Neural cell (in vitro differentiated cells): ENCODE measurements around the gene SQSTM1. TPM values are rescaled to one million over a fixed set of nuclear protein-coding genes. Genes with fewer than 3 reads are reported as not detected.

Experiments used
- H2AFZ ChIP-seq: fragments of 200-600, 300-800 bp; sonication (generic), shearing (Covaris generic); 2 replicates; pipeline ENCODE4 v1.6.0; 2014; ENCODE audit warnings: low read depth, mild to moderate bottlenecking, antibody characterized with exemption, low read length, moderate library complexity
- H3F3A ChIP-seq: fragments of 200-600 bp; shearing (Covaris generic); 2 replicates; pipeline ENCODE4 v1.6.1; 2016; ENCODE audit warnings: mild to moderate bottlenecking, moderate library complexity, mixed read lengths, antibody characterized with exemption, low read length; ENCODE audit not compliant: insufficient read depth, poor library complexity, severe bottlenecking
- H3K27ac ChIP-seq: fragments of 200-600, 300-800 bp; sonication (generic), shearing (Covaris generic); 2 replicates; pipeline ENCODE4 v1.5.1; 2014; ENCODE audit warnings: mild to moderate bottlenecking, low read length, moderate library complexity
- H3K27me3 ChIP-seq: fragments of 300-800, 200-600 bp; sonication (generic), shearing (Covaris generic); 2 replicates; pipeline ENCODE4 v1.6.0; 2014; ENCODE audit warnings: mild to moderate bottlenecking, low read depth, low read length, moderate library complexity; ENCODE audit not compliant: insufficient read depth
- H3K36me3 ChIP-seq: fragments of 300-800, 200-600 bp; sonication (generic), shearing (Covaris generic); 2 replicates; pipeline ENCODE4 v1.5.1; 2014; ENCODE audit warnings: mild to moderate bottlenecking, antibody characterized with exemption, low read length, moderate library complexity; ENCODE audit not compliant: insufficient read depth
- H3K4me2 ChIP-seq: fragments of 300-800, 200-600 bp; sonication (generic), shearing (Covaris generic); 2 replicates; pipeline ENCODE4 v1.6.0; 2014; ENCODE audit warnings: mild to moderate bottlenecking, low read length
- H3K4me3 ChIP-seq: fragments of 300-800, 200-600 bp; sonication (generic), shearing (Covaris generic); 2 replicates; pipeline ENCODE4 v1.5.1; 2014; ENCODE audit warnings: mild to moderate bottlenecking, low read length, moderate library complexity
- H3K79me2 ChIP-seq: fragments of 200-600 bp; shearing (Covaris generic); replicated peaks from 2 replicates; pipeline ENCODE4 v1.6.0; 2014; ENCODE audit warnings: mild to moderate bottlenecking, low read length, moderate library complexity; ENCODE audit not compliant: insufficient read depth
- H3K9ac ChIP-seq: fragments of 300-800, 200-600 bp; sonication (generic), shearing (Covaris generic); 2 replicates; pipeline ENCODE4 v1.6.1; 2016; ENCODE audit warnings: mild to moderate bottlenecking, low read length, mixed read lengths
- H3K9me2 ChIP-seq: fragments of 200-600 bp; shearing (Covaris generic); 2 replicates; pipeline ENCODE4 v1.6.1; 2016; ENCODE audit warnings: mild to moderate bottlenecking, low read length, mixed read lengths; ENCODE audit not compliant: insufficient read depth
- H3K9me3 ChIP-seq: fragments of 200-600, 300-800 bp; sonication (generic), shearing (Covaris generic); 2 replicates; pipeline ENCODE4 v1.6.1; 2016; ENCODE audit warnings: mild to moderate bottlenecking, mixed run types, low read length, moderate library complexity, mixed read lengths
- H4K20me1 ChIP-seq: fragments of 200-600 bp; shearing (Covaris generic); 2 replicates; pipeline ENCODE4 v1.6.1; 2016; ENCODE audit warnings: mild to moderate bottlenecking, mixed run types; ENCODE audit not compliant: insufficient read depth
- CTCF ChIP-seq: fragments of 450-650 bp; IDR thresholded peaks from 2 replicates; pipeline ENCODE4 v1.5.1; 2014; ENCODE audit warnings: antibody characterized with exemption, mild to moderate bottlenecking, moderate library complexity; ENCODE audit not compliant: poor library complexity, severe bottlenecking
- EP300 ChIP-seq: fragments of 450-650 bp; conservative IDR thresholded peaks from 2 replicates; pipeline ENCODE4 v1.6.1; 2014; ENCODE audit warnings: antibody characterized with exemption, mild to moderate bottlenecking, moderate library complexity; ENCODE audit not compliant: poor library complexity, severe bottlenecking
- EZH2 ChIP-seq: fragments of 200-600, 300-800 bp; shearing (Covaris generic), sonication (generic); IDR thresholded peaks from 2 replicates; pipeline ENCODE4 v1.6.1; 2014; ENCODE audit warnings: antibody characterized with exemption, low read length, borderline replicate concordance, mild to moderate bottlenecking; ENCODE audit not compliant: insufficient read depth, poor library complexity, severe bottlenecking
- MXI1 ChIP-seq: fragments of 450-650 bp; conservative IDR thresholded peaks from 2 replicates; pipeline ENCODE4 v1.6.1; 2014; ENCODE audit warnings: antibody characterized with exemption, mild to moderate bottlenecking; ENCODE audit not compliant: poor library complexity, severe bottlenecking
- POLR2AphosphoS5 ChIP-seq: IDR thresholded peaks from 2 replicates; pipeline ENCODE4 v1.6.1; 2012
- RAD21 ChIP-seq: fragments of 450-650 bp; conservative IDR thresholded peaks from 2 replicates; pipeline ENCODE4 v1.6.1; 2014; ENCODE audit warnings: antibody characterized with exemption, mild to moderate bottlenecking, moderate library complexity
- REST ChIP-seq: IDR thresholded peaks from 2 replicates; pipeline ENCODE4 v1.6.1; 2012; ENCODE audit warnings: borderline replicate concordance
- SMC3 ChIP-seq: fragments of 450-650 bp; conservative IDR thresholded peaks from 2 replicates; pipeline ENCODE4 v1.6.1; 2014; ENCODE audit warnings: antibody characterized with exemption, mild to moderate bottlenecking, moderate library complexity; ENCODE audit not compliant: poor library complexity
- TAF1 ChIP-seq: IDR thresholded peaks from 2 replicates; pipeline ENCODE4 v1.6.1; 2012; ENCODE audit warnings: low read depth
- polyA plus RNA-seq: library from polyadenylated mRNA; depleted of rRNA; stranded (reverse); fragments of >200 nt; gene quantifications from 2 replicates; pipeline ENCODE4 v1.2.3, GENCODE V29; 2014

SQSTM1 gene
- polyA plus RNA-seq, 1 donor from 2014 or later: 64.5 TPM

- Histone ChIP-seq H4K20me1 (no peaks in the 10 kb centered on the region), H3K27ac (no peak overlapping the region), H3K9me3 (no peaks in the 10 kb centered on the region), H3K79me2 (no peaks in the 10 kb centered on the region), H3K4me2 (no peak overlapping the region), H3K9ac (no peak overlapping the region), H3K4me3 (no peak overlapping the region), H3K27me3 (no peaks in the 10 kb centered on the region), H3K36me3 (peaks cover 6% of the 10 kb centered on the region), H3F3A (no peaks in the 10 kb centered on the region), H2AFZ (no peak overlapping the region), H3K9me2 (no peaks in the 10 kb centered on the region)
- TF ChIP-seq SMC3: no peak
- TF ChIP-seq REST: no peak
- no peak for TF ChIP-seq POLR2AphosphoS5
- no peak for TF ChIP-seq MXI1
- TF ChIP-seq EZH2: no peak
- TF ChIP-seq CTCF: no peak
- no peak for TF ChIP-seq RAD21
- no peak for TF ChIP-seq EP300
- no peak for TF ChIP-seq TAF1
Measured at GRCh38 chr5:179872828-179873575, 52.3 kb downstream of the SQSTM1 start.

GRCh38 chr5:179873588-179874110, 52.9 kb downstream of the SQSTM1 start:
- Histone ChIP-seq H3K9me2 (no peaks in the 10 kb centered on the region), H3K79me2 (no peaks in the 10 kb centered on the region), H3K27me3 (no peaks in the 10 kb centered on the region), H3F3A (no peaks in the 10 kb centered on the region), H3K27ac (no peak overlapping the region), H3K9ac (no peak overlapping the region), H3K36me3 (peaks cover 6% of the 10 kb centered on the region), H4K20me1 (no peaks in the 10 kb centered on the region), H3K4me3 (no peak overlapping the region), H3K9me3 (no peaks in the 10 kb centered on the region), H2AFZ (no peak overlapping the region), H3K4me2 (no peak overlapping the region)
- TF ChIP-seq RAD21 (no peak), REST (no peak)
